SW 1271 (cell line): ENCODE data around the gene ABLIM1.

Source experiments
- DNase-seq, 2 experiments: peaks; one replicate each; lab custom pipeline; 2025; lab: John Stamatoyannopoulos, UW

Gene ABLIM1

DNA sequence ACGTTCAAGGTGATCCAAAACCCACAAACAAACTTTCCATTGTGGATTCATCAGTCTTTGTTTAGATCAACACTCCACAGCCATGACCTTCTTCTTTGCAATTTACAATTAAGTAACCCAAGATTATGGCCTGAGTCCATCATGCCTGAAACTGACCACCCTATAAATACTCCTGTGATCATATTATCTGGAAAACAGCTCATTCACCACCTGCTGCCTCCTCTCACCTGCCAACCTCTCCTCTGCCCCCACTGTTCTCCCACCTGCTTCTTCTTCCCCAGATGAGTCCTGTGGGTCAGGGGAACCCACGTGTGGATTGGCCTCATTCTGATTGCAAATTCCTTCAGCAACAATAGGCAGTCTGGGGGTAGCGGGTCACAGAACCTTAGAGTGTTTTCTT lies 81.4 kb downstream of the ABLIM1 start:
- DNase-seq: no peak

DNA sequence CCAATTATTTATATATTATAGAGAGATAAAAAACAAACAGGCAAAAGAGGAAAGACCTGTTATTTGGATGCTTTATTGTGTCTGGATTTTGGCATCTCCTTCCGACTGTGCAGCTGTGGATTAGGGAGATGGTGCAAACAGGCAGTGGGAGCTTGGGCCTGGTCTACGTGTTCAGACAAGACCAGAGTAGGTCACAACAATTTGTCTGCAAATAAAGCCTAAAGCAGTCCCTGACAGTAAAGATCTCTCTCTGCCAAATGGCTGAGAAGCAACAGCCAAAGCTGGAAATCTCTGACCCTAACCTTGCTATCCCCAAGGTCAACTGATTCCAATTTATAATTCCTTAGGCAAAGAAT lies 82.0 kb downstream of the ABLIM1 start:
- no peak for DNase-seq

DNA sequence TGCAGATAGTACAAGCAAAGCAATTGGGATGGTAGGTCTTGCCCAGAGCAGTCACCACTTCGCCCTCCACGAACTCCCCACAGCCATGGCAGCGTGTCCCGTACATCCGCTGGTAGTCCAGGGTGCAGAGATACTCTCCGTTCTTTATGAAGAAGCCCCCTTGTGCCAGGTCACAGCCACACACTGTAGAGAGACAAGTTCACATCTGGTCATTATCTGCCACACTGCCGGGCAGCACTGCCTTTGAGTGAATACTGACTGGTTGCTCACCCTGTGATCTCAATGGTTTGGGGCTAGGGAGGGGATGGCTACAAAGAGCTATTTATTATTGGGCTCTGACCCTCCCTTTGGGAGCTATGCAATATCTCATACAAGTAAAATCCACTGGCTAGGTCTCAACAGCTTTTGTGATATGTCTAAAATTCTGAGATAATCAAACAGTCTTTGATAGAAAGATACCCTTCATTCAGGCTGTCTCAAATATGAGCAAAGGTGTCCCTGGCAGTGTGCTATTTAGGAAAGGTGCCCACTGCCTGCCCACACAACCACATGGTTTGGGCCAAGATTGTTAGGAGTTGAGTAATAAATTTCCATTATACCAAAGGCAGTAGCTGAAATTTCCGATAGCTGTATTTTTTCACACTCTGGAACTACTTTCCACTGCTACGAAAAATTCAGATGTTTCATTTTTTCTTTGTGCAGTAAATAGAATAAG lies 82.5 kb downstream of the ABLIM1 start:
- DNase-seq: no peak

DNA sequence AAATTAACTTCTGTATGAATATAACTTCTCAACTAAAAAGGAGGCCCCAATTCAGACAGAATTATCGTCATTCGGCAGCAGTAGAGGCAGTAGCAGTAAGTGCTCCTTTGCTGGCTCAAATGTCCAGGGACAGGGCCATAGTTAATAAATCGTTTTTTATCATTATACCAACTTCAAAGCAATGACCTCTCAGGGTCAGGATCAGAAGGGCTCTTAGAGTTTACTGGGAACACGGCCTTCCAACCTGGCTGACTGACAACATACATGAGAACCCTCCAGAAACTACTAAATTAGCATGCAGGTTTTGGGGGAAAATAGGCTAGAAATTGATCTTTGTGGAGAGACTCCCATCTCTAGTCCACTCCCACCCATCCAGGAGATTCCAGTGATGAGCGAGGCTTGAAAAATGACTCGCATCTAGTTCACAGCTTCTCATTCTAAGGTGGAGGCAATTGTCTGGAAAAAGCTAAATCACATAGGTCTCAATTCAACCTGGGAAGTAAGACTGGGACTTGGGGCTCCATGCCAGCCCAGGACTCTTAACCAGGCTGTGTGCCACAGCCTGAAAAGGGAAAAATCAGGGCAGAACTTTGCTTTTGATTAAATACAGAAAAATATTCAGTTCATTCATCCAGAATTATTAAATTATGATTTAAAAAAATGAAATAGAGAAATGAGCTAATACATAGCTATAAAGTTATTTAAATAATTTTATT lies 84.6 kb downstream of the ABLIM1 start:
- DNase-seq: no peak

DNA sequence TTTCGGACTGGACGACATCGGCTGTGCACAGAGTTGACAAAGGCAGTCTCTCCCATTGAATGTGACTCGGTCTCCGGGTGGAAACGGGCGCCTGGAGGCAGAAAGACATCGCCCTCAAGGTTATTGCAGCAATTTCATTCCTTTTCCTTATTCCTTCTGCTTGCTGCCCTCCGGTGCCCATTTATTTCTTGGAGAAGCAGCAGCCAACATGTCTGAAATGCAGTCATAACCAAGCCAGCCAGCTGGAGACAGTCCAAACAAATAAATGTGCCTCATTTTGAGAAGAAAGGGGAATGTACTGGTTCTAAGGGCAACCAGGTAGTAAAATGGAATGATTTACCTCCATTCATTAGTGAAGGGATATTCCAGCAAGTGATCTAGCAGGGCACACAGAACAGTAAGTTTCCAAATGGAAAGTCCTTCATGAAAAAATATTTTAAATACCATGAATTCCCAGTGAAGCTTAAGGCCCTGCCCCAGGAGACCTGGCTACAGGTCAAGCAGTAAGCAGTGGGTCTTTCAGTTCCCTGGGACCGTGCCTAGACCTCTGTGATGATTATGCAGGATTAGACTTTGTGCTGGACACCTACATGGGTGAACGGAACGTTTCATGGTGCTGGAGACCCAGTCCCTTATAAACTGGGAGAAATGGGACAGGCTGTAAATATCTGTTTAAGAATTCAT lies 86.6 kb downstream of the ABLIM1 start:
- DNase-seq: no peak

DNA sequence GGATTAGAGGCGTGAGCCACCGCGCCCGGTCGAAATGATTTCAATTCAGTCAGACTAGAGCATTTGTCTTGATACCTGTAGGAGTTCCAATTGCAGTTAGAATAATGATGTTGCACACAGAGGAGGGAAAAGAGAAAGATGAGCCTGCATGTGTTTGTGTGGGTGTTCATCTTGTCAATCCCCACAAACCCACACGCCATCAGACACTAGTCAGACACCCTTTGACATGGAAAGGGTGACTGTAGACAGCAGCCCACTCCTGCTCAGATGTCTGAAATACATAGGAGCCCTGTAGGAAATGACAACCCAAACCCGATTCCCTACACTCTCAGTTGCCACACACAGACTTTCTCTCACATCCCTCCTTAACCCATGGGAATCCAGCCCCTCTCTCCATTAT lies 92.0 kb downstream of the ABLIM1 start:
- DNase-seq: no peak

DNA sequence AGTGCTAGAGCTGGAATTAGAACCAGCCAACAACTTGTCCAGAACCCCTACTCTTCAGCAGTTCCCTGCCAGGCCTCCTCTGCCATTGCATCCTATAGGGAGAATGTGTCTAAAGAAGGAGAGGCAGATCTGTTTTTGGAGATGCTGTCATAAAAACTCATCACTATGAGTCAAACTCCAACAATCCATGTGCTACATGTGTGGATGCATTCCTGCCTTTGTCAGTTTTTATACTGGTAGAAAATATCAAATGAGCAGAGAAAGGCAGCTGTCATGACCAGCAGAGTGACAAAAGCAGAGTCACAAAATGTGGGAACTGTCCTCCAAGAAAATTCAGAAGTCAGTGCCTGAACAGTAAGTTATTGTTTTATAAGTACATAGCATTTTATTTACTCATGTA lies 93.0 kb downstream of the ABLIM1 start:
- no peak for DNase-seq

DNA sequence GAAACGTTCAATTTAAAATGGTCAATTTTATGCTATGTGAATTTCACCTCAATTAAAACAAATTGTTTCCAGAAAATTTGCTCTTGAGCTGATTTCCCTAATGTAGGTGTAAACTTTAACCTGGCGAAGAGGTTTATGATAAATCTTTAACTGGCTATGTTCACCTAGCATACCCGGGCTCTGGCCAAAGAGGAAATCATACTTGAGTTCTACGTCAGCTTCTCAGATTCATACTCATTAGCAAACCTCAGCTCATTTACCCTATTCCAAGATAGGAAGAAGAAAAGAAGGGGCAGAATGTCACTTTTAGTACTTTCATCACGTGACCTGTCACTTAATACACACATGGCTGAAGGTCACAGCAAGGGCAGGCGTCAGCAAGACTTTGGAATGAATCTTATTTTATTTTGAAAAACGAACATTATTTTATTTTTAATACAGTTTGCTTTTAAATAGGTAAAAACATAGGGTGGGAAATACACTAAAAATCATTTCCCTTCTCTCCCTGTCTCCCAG lies 97.0 kb downstream of the ABLIM1 start:
- DNase-seq: no peak

DNA sequence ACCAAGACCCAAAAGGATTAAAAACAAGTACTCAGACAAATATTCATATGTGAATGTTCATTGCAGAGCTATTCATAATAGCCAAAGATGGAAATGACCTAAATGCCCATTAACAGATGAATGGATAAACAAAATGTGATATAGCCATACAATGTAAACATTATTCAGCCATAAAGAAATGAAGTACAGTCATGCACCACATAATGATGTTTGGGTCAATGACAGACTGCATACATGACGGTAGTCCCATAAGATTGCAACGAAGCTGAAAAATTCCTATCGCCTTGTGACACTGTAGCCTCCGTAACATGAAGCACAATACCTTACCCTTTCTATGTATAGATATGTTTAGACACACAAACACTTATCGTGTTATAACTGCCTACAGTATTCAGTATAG lies 97.9 kb downstream of the ABLIM1 start:
- DNase-seq: no peak

DNA sequence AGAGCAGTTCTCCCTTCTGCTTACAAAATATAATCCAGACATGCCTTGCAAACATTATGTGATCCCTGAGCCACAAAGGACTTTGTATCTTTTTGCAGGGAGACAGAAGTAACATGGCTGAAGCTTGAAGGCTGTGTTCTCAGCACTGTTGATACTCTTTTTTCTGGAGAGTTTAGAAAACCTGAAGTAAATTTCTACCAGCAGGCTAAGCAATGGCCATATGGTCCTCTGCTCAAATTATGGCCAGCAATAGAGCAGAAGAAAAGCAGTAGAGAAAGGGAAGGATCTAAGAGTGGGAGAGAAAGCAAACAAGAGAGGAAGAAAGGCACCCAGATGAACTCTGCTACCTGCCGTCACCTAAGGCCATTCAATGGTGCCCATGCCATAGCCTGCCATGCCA lies 98.4 kb downstream of the ABLIM1 start:
- DNase-seq: no peak

DNA sequence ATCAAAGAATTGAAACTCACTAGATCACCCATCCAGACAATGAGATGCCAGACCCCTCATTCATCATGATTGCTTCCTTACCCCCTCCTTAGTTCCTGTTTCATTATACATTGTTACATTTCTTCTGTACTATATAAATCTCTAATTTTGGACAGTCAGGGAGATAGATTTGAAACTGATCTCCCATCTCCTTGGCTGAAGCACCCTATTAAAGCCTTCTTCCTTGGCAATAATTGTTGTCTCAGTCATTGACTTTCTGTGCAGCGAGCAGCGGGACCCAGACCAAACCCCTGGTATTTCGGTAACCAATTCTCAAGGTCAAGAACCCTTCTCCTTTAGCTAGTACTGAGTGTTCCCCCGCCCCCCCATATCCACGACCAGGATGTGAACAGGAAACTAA lies 100.2 kb downstream of the ABLIM1 start:
- DNase-seq: no peak

DNA sequence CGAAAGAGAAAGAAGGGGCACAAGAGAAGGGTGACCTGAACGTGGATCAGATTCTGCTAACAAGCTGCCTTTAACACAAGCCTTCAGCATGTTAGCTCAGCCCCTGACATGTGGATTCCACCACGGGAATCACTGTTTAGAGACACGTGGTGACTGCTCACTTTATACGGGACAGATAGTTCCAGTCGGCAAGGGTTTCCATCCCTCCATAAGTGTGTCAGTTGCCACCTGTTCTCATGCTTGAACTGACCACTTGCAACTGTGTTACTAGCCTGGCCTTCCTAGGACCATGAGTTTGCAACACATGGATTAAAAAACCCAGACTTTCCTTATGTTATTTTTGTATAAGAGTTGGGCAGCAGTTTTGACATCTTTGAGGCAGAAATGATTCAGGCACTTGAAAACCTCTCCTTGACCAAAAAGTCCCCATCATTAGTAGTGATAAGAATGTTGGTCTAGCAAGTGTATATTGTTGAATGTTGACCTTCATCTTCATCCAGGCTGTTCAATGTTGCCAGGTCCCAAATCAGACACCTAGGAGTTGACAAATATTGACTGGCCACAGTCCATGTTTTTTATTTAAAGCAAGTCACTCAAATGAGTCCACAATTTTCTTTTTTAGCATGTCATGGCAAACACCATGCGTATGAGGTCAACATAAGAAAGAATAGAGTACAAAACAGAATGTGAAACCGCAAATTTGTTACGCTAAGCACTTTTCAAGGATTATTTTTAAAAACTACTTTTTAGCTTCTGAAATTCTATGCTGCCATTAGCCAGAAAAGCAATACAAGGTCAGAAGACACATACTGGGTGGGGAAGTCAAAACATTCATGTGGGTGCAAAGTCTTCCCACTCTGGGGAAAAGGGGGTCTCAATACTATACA lies 101.6 kb downstream of the ABLIM1 start:
- no peak for DNase-seq

DNA sequence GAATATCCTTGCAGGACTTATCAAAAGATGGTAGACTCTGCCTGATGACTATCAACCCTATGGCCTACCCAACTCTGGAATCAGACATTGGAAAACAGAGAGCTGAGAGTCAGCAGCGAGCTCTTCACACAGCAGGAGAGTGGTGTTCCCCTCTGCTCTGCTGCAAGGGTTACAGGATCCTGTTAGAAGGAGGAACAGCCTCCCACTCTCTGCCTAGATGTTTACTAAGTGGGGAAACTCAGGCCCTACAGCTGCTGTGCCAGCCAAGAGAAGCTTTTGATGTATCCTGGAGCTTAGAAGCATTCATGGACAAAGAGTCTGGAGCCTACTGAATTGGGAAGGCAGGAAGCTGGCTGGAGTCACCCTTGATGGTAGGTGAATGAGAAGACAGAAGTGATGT lies 104.6 kb downstream of the ABLIM1 start:
- no peak for DNase-seq

DNA sequence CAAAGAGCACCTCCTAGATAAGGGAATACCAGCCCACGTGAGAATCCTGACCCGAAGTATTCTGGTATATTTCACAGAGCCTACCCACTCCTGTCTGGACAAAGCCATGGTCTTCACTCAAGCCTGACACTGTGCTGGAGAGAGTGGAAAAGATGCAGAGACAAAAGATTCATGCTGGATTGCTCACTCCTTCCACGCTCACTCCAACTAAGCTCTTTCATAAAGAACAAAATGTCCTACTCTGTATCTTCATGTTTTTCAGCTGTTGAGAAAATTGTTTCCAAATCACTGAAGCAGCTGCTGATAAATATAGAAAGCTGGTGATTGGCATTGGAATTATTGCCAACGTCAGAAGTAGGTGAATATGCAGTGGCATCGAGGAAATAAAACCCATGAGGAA lies 106.0 kb downstream of the ABLIM1 start:
- no peak for DNase-seq

DNA sequence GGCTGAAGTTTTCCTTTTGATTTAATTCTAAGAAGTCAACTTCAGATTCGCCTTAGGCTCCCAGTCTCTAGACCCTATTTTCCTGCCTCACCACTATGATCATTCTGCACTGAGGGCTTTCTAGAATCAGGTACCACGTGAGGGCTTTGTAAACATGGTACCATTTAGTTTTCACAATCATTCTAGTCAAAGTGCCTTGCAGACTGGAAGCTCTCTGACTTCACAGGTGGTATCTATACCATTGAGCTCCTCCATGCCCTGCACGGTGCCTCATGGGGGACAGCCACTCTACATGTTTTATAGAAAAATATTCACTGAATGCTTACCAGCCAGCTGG lies 106.5 kb downstream of the ABLIM1 start:
- DNase-seq: no peak

DNA sequence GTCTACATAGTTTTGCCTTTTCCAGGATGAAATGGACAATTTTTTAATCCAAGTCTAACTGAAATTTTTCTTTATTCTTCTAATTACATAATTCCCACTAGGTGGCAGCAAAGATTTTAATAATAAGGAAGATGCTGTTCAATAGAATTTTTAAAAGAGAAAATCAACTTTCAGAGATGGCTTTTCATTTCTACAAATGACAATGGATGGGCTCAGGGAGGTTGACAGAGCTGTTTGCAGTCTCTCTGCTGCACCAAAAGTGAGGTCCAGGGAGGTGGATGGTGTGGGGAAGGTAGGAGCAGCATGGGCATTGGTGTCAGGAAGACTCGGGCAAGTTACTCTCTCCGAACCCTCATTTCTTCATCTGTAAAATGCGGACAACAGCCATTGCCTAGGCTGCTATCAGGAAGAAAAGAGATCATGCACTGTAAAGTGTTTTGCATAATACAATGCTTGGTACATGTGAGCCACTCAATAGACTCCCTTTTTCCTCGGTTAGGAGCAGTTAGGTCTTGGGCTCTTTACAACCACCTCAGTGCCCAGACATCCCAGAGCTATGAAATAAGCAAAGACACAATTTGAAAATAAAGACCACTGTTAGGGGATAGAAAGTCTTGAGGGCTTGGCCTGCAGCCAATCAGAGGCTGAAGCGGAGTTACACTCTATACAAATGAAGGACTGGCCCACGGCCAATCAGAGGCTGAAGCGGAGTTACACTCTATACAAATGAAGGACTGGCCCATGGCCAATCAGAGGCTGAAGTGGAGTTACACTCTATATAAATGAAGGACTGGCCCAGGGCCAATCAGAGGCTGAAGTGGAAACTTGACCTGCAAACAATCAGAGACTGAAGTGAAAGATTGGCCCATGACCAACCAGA lies 107.1 kb downstream of the ABLIM1 start:
- peak in 1 of 2 experiments; percentile 32 for DNase-seq

DNA sequence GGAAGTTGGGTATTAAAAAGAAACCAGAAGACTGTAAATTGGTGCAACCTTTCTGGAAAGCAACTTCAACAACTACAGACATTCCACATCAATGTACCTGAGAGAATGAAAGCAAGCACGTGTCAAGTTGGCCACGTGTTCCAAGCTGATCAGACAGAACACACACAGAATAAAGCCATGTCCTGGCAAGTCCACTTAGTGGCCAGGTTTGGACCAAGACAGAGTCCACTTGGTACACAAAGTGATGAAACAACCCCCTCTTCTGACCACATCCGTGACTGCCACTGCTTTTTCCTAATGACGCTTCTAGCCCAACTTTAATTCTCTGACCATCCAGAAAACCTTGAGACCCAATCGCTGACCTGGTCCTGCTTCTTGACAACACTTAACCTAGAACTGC lies 109.4 kb downstream of the ABLIM1 start:
- peak in 1 of 2 experiments; percentile 3 for DNase-seq

DNA sequence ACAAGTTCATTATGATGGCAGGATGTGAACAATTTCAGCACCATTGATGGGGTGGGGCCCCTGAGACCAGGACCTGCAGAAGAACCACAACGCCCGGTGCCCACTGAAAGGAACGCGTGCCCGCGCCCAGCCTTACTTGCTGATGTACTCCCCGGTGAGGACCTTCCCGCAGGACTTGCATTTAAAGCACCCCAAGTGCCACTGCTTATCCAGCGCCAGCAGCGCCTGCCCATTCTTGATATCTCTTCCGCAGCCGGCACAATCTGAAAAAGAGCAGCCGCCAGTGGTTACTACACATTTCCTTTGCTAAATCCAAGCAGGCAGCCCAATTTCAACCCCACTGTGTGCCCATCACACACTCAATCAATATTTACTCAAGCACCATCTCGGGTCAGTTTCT lies 110.6 kb downstream of the ABLIM1 start:
- no peak for DNase-seq

DNA sequence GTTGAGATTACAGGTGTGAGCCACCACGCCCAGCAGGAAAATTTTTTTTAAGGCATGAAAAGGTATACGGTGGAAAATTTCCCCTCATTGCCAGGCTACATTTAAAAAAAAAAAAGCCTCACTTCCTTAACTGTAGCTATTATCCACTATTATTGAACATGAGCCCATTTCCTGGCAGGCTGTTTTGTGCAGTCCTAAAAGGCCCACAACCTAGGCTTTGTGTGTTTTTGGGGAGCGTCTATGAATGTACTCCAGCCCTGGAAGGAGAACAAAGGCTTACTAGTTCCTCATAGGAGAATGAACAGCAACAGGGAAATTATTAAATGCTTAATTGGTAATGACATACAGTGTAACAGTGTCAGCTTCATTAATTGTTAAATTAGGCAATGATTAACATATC lies 111.0 kb downstream of the ABLIM1 start:
- DNase-seq: no peak

DNA sequence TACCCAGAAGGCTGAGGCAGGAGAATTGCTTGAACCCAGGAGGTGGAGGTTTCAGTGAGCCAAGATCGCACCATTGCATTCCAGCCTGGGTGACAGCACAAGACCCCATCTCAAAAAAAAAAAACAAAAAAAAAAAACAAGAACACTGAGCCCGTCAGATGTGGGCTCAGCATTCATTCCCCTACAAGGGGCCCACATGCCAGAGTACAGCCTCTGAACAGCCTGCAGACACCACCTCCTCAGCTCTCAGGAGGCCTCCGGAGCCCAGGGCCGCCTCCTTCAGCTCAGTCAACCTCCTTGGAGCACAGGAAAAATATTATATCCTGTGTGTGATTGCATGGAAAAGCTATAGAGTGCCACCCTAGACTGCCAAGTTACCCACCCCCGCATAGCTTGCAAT lies 112.3 kb downstream of the ABLIM1 start:
- DNase-seq: no peak

DNA sequence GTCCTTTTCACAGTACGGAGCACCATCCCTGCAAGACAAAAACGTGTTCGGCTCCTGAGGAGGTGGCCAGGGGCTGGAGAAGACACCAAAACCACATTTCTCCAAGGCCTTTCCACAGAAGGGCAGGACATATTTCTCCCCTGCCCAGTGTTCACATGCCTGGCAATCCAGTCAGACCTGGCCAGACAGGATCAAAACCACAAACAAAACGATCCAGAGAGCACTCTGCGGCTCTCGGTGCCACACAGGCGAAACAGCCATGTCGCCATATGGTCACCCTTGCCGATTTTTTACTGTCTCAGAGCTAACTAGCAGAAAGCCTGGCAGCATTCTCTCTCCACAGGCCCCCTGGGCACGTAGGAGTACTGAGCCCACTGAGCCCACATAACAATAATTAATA lies 113.0 kb downstream of the ABLIM1 start:
- no peak for DNase-seq
